ENCODE measurements around the gene SPTBN4.

The SPTBN4 gene

GRCh38 chr19:40529093-40529954 is 62.5 kb downstream of the SPTBN4 start:
- DNase-seq (ENCODE audit: low read depth, low spot score): peak; percentile 81
- peak; percentile 91 for TF ChIP-seq CTCF (IDR thresholded peaks at IDR 0.05; ENCODE audit: low read depth, low read length)
- in situ Hi-C loops (cut with HindIII; ENCODE audit: low sequenced_read_pairs): no loop called here
- peak overlapping the region; percentile 38 for H3K4me3 ChIP-seq (ENCODE audit: low read depth, low read length)

- no peak for DNase-seq (ENCODE audit: low read depth, low spot score)
- H3K4me3 ChIP-seq (ENCODE audit: low read depth, low read length): no peak overlapping the region
- TF ChIP-seq CTCF (IDR thresholded peaks at IDR 0.05; ENCODE audit: low read depth, low read length): peak; percentile 31
- in situ Hi-C loops (cut with HindIII; ENCODE audit: low sequenced_read_pairs): no loop called here
These were observed 63.5 kb downstream of the SPTBN4 start for GRCh38 chr19:40530091-40530901.

GRCh38 chr19:40533508-40533907 is 66.7 kb downstream of the SPTBN4 start:
- in situ Hi-C loops (cut with HindIII; ENCODE audit: low sequenced_read_pairs): no loop called here
- DNase-seq (ENCODE audit: low read depth, low spot score): no peak
- H3K4me3 ChIP-seq (ENCODE audit: low read depth, low read length): no peak overlapping the region
- TF ChIP-seq CTCF (IDR thresholded peaks at IDR 0.05; ENCODE audit: low read depth, low read length): peak; percentile 34

GRCh38 chr19:40534148-40534547 is 67.3 kb downstream of the SPTBN4 start:
- TF ChIP-seq CTCF (IDR thresholded peaks at IDR 0.05; ENCODE audit: low read depth, low read length): no peak
- DNase-seq (ENCODE audit: low read depth, low spot score): no peak
- H3K4me3 ChIP-seq (ENCODE audit: low read depth, low read length): no peak overlapping the region
- in situ Hi-C loops (cut with HindIII; ENCODE audit: low sequenced_read_pairs): no loop called here

- no peak for TF ChIP-seq CTCF (IDR thresholded peaks at IDR 0.05; ENCODE audit: low read depth, low read length)
- no peak for DNase-seq (ENCODE audit: low read depth, low spot score)
- H3K4me3 ChIP-seq (ENCODE audit: low read depth, low read length): no peak overlapping the region
- in situ Hi-C loops (cut with HindIII; ENCODE audit: low sequenced_read_pairs): no loop called here
These were observed 72.3 kb downstream of the SPTBN4 start for GRCh38 chr19:40539070-40539469.

GRCh38 chr19:40542202-40542859 is 75.5 kb downstream of the SPTBN4 start:
- H3K4me3 ChIP-seq (ENCODE audit: low read depth, low read length): no peak overlapping the region
- TF ChIP-seq CTCF (IDR thresholded peaks at IDR 0.05; ENCODE audit: low read depth, low read length): no peak

More at GRCh38 chr19:40542202-40542859, 75.5 kb downstream of the SPTBN4 start:
- in situ Hi-C loops (cut with HindIII; ENCODE audit: low sequenced_read_pairs): no loop called here
- DNase-seq (ENCODE audit: low read depth, low spot score): no peak

All from astrocyte of the spinal cord (primary cell).